D721Med (cell line): ENCODE measurements around the gene ANKH.

Source experiments
- DNase-seq: peaks from one replicate; pipeline ENCODE4 v3.0.0; 2011; ENCODE audit warnings: low spot score; ENCODE audit not compliant: insufficient read length
- FAIRE-seq: peaks from 2 replicates; lab custom pipeline; 2011; peaks lifted over from hg19 to GRCh38; lab: Jason Lieb, UNC
- CTCF ChIP-seq: IDR thresholded peaks from 2 replicates; pipeline ENCODE4 v1.5.1; 2012; ENCODE audit warnings: mild to moderate bottlenecking, control low read depth; ENCODE audit not compliant: insufficient read depth; ENCODE audit errors: missing control alignments

Gene ANKH

GRCh38 chr5:14742498-14742897, 129.1 kb downstream of the ANKH start:
- TF ChIP-seq CTCF = no peak
- FAIRE-seq = no peak
- DNase-seq = no peak

GRCh38 chr5:14741801-14742440, 129.7 kb downstream of the ANKH start:
- no peak for DNase-seq
- TF ChIP-seq CTCF = no peak
- FAIRE-seq = no peak

GRCh38 chr5:14741131-14741530, 130.4 kb downstream of the ANKH start:
- no peak for FAIRE-seq
- no peak for TF ChIP-seq CTCF
- DNase-seq = no peak

GRCh38 chr5:14739981-14740380, 131.6 kb downstream of the ANKH start:
- FAIRE-seq (no peak), DNase-seq (no peak)
- TF ChIP-seq CTCF = no peak

- DNase-seq (no peak), FAIRE-seq (no peak)
- no peak for TF ChIP-seq CTCF
Measured at GRCh38 chr5:14739538-14739937, 132.0 kb downstream of the ANKH start.

GRCh38 chr5:14738050-14738449, 133.5 kb downstream of the ANKH start:
- FAIRE-seq = no peak
- DNase-seq = no peak
- TF ChIP-seq CTCF = no peak

- FAIRE-seq (no peak), DNase-seq (no peak)
- TF ChIP-seq CTCF = no peak
Measured at GRCh38 chr5:14737291-14737690, 134.3 kb downstream of the ANKH start.
